HCT116 (cell line): Measurements from ENCODE around the gene CAPN9. TPM values are rescaled to one million over a fixed set of nuclear protein-coding genes. Genes with fewer than 3 reads are reported as not detected.

Experiments
- ATAC-seq: fragments of 200-7000 bp; cut with Tn5 transposase; 2 replicates; pipeline ENCODE4 v1.9.1; 2020; ENCODE audit warnings: mild to moderate bottlenecking, moderate library complexity
- BruUV-seq: library from RNA; stranded (reverse); fragments of 400-500 nt; replicated peaks from 2 replicates; lab custom pipeline; 2021; lab: Mats Ljungman, UMichigan
- CTCF ChIA-PET: fragments of 300-600 bp; sonication (Branson Sonifier 250); formaldehyde crosslinking; loops from one replicate; lab custom pipeline; 2021; ENCODE audit warnings: antibody characterized with exemption; lab: Charles Lee
- POLR2A ChIA-PET: fragments of 300-600, 350-600 bp; sonication (Branson Sonifier 250); formaldehyde crosslinking; loops from one replicate; lab custom pipeline; 2021; ENCODE audit warnings: antibody characterized with exemption; lab: Charles Lee
- RAD21 ChIA-PET, 2 experiments: fragments of 300-600 bp; sonication (Branson Sonifier 250); formaldehyde crosslinking; loops; one replicate each; lab custom pipeline; 2023; ENCODE audit warnings: low total read pairs in 2 of 2; ENCODE audit not compliant: uncharacterized antibody in 2 of 2, unreplicated experiment in 2 of 2, low non-redundant PET in 1 of 2; lab: Charles Lee
- DNase-seq: peaks from one replicate; pipeline ENCODE4 v3.0.0-alpha.2; 2010; ENCODE audit warnings: low read depth, low spot score
- H2AFZ ChIP-seq: fragments of 200-600 bp; shearing (Covaris generic), sonication (generic); 2 replicates; pipeline ENCODE4 v1.6.1; 2017; ENCODE audit warnings: low read depth, mixed run types, mixed read lengths, antibody characterized with exemption, low read length; ENCODE audit not compliant: poor library complexity, severe bottlenecking
- H3K27ac ChIP-seq: 2 replicates; pipeline ENCODE4 v1.5.1; 2012; ENCODE audit warnings: low read depth, low read length
- H3K27me3 ChIP-seq: fragments of 200-600 bp; sonication (generic); 2 replicates; pipeline ENCODE4 v1.6.1; 2016; ENCODE audit warnings: mixed run types, low read length, mixed read lengths; ENCODE audit not compliant: insufficient read depth
- H3K36me3 ChIP-seq, 2 experiments: fragments of 200-500 bp in 1 of 2; fragments of 200-600 bp in 1 of 2; sonication (Bioruptor generic) in 1 of 2; sonication (generic) in 1 of 2; 2 replicates each; pipeline versions ENCODE4 v1.5.1 to v1.6.1; 2014 to 2016; ENCODE audit warnings: low read length in 2 of 2, inconsistent platforms in 1 of 2, mixed read lengths in 1 of 2, mixed run types in 1 of 2; ENCODE audit not compliant: insufficient read depth in 2 of 2, control insufficient read depth in 1 of 2
- H3K4me1 ChIP-seq, 2 experiments: fragments of 200-600 bp in 1 of 2; sonication (generic) in 1 of 2; 2 replicates each; pipeline versions ENCODE4 v1.5.1 to v1.6.1; 2012 to 2017; ENCODE audit warnings: low read length in 2 of 2, inconsistent platforms in 1 of 2, mild to moderate bottlenecking in 1 of 2, mixed read lengths in 1 of 2, mixed run types in 1 of 2, moderate library complexity in 1 of 2; ENCODE audit not compliant: insufficient read depth in 2 of 2, control insufficient read depth in 1 of 2
- H3K4me2 ChIP-seq: fragments of 200-600 bp; sonication (generic); 2 replicates; pipeline ENCODE4 v1.6.1; 2017; ENCODE audit warnings: mixed run types, low read length, mixed read lengths
- H3K4me3 ChIP-seq, 2 experiments: fragments of 200-600 bp in 1 of 2; sonication (generic) in 1 of 2; replicated peaks in 1 of 2; 2 replicates each; pipeline ENCODE4 v1.5.1; 2011 to 2016; ENCODE audit warnings: low read length in 2 of 2, control low read depth in 1 of 2, low read depth in 1 of 2, mild to moderate bottlenecking in 1 of 2, mixed read lengths in 1 of 2, mixed run types in 1 of 2
- H3K79me2 ChIP-seq: fragments of 200-600 bp; sonication (generic); 2 replicates; pipeline ENCODE4 v1.6.1; 2017; ENCODE audit warnings: mild to moderate bottlenecking, mixed run types, low read length, moderate library complexity, mixed read lengths; ENCODE audit not compliant: insufficient read depth
- H3K9ac ChIP-seq: fragments of 200-600 bp; sonication (generic); 2 replicates; pipeline ENCODE4 v1.6.1; 2016; ENCODE audit warnings: low read length, mixed read lengths
- H3K9me2 ChIP-seq: fragments of 200-600 bp; sonication (generic), shearing (Covaris generic); 2 replicates; pipeline ENCODE4 v1.6.1; 2017; ENCODE audit warnings: mixed run types, mild to moderate bottlenecking, moderate library complexity; ENCODE audit not compliant: insufficient read depth
- H3K9me3 ChIP-seq, 2 experiments: fragments of 200-500 bp in 1 of 2; fragments of 200-600 bp in 1 of 2; sonication (Bioruptor generic) in 1 of 2; sonication (generic) in 1 of 2; 2 replicates each; pipeline ENCODE4 v1.6.1; 2014 to 2017; ENCODE audit warnings: low read length in 2 of 2, mixed read lengths in 2 of 2, inconsistent platforms in 1 of 2, low read depth in 1 of 2, mild to moderate bottlenecking in 1 of 2, mixed run types in 1 of 2, moderate library complexity in 1 of 2; ENCODE audit not compliant: control insufficient read depth in 1 of 2, insufficient read depth in 1 of 2
- H4K20me1 ChIP-seq: fragments of 200-600 bp; sonication (generic), shearing (Covaris generic); 2 replicates; pipeline ENCODE4 v1.6.1; 2017; ENCODE audit warnings: mixed run types, mild to moderate bottlenecking, moderate library complexity; ENCODE audit not compliant: insufficient read depth
- CBX3 ChIP-seq: IDR thresholded peaks from 2 replicates; pipeline ENCODE4 v1.6.1; 2012; ENCODE audit warnings: low read depth
- ELF1 ChIP-seq: IDR thresholded peaks from 2 replicates; pipeline ENCODE4 v1.6.1; 2012; ENCODE audit warnings: low read depth, borderline replicate concordance
- JUND ChIP-seq: IDR thresholded peaks from 2 replicates; pipeline ENCODE4 v1.6.1; 2012
- POLR2A ChIP-seq: IDR thresholded peaks from 2 replicates; pipeline ENCODE4 v1.7.0; 2011; ENCODE audit warnings: borderline replicate concordance; ENCODE audit not compliant: insufficient read depth, insufficient read length; ENCODE audit errors: extremely low read depth
- POLR2AphosphoS5 ChIP-seq: IDR thresholded peaks from 2 replicates; pipeline ENCODE4 v1.6.1; 2011; ENCODE audit warnings: mild to moderate bottlenecking, low read depth, low read length, moderate library complexity
- RAD21 ChIP-seq: IDR thresholded peaks from 2 replicates; pipeline ENCODE4 v1.6.1; 2012; ENCODE audit warnings: low read depth, mild to moderate bottlenecking
- SRF ChIP-seq: IDR thresholded peaks from 2 replicates; pipeline ENCODE4 v1.6.1; 2012; ENCODE audit warnings: low read depth
- TCF7L2 ChIP-seq: IDR thresholded peaks from 2 replicates; pipeline ENCODE4 v1.7.0; 2011; ENCODE audit warnings: borderline replicate concordance, inconsistent platforms; ENCODE audit not compliant: insufficient read depth, insufficient read length; ENCODE audit errors: extremely low read depth
- YY1 ChIP-seq: IDR thresholded peaks from 2 replicates; pipeline ENCODE4 v1.6.1; 2011; ENCODE audit warnings: low read length, low read depth, moderate library complexity, mild to moderate bottlenecking; ENCODE audit not compliant: insufficient replicate concordance; ENCODE audit errors: extremely low read depth
- ZNF274 ChIP-seq: fragments of 200-500 bp; sonication (Bioruptor generic); IDR thresholded peaks from 2 replicates; pipeline ENCODE4 v1.6.1; 2014; ENCODE audit warnings: mild to moderate bottlenecking, low read depth, low read length, inconsistent platforms
- intact Hi-C: fragments of 100-400 bp; cut with micrococcal nuclease; formaldehyde crosslinking; loops from 2 replicates; pipeline ENCODE4 v1.10.0; 2022
- total RNA-seq: library from RNA; stranded (reverse); gene quantifications from one replicate; pipeline ENCODE4 v1.2.1, GENCODE V29; 2021; ENCODE audit not compliant: unreplicated experiment
- TF ChIP-seq, protein P1 (sequence below), 3 experiments: fragments of 200-600 bp in 1 of 3; sonication (generic) in 1 of 3; IDR thresholded peaks in 2 of 3; conservative IDR thresholded peaks in 1 of 3; 2 replicates each; pipeline ENCODE4 v1.5.1; 2012 to 2017; ENCODE audit warnings: low read depth in 2 of 3, low read length in 2 of 3, antibody characterized with exemption in 1 of 3, borderline replicate concordance in 1 of 3, control low read depth in 1 of 3, mild to moderate bottlenecking in 1 of 3, mixed read lengths in 1 of 3, mixed run types in 1 of 3, moderate library complexity in 1 of 3; ENCODE audit not compliant: insufficient read depth in 1 of 3
- TF ChIP-seq, protein P2 (sequence below): IDR thresholded peaks from 2 replicates; pipeline ENCODE4 v1.6.1; 2012; ENCODE audit warnings: low read depth

The CAPN9 gene
- total RNA-seq, 1 experiment from 2014 or later, result not detected

DNA sequence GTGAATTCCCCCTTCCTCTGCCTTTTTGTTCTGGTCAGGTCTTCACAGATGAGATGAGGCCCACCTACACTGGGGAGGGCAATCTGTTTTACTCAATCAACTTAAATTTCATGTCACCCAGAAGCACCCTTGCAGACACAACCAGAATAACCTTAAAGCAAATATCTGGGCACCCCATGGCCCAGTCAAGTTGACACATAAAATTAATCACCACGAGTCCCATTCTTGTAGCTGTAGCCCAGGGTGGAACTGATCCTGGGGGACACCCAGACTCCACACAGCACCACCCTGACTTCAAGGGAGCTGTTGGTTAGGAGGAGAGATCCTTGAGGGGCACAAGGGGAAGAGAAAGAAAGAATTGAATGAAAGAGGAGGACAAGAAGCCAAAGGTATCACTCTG is 23.1 kb downstream of the CAPN9 start (continued):
- TF ChIP-seq RAD21, result no peak
- TF ChIP-seq, protein P1, sequence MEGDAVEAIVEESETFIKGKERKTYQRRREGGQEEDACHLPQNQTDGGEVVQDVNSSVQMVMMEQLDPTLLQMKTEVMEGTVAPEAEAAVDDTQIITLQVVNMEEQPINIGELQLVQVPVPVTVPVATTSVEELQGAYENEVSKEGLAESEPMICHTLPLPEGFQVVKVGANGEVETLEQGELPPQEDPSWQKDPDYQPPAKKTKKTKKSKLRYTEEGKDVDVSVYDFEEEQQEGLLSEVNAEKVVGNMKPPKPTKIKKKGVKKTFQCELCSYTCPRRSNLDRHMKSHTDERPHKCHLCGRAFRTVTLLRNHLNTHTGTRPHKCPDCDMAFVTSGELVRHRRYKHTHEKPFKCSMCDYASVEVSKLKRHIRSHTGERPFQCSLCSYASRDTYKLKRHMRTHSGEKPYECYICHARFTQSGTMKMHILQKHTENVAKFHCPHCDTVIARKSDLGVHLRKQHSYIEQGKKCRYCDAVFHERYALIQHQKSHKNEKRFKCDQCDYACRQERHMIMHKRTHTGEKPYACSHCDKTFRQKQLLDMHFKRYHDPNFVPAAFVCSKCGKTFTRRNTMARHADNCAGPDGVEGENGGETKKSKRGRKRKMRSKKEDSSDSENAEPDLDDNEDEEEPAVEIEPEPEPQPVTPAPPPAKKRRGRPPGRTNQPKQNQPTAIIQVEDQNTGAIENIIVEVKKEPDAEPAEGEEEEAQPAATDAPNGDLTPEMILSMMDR (IDR thresholded peaks at IDR 0.05 in 2 of 3, conservative IDR thresholded peaks at IDR 0.05 in 1 of 3; ENCODE audit: borderline replicate concordance in 1 of 3, insufficient read depth in 1 of 3, low read depth in 2 of 3, low read length in 2 of 3), result no peak

DNA sequence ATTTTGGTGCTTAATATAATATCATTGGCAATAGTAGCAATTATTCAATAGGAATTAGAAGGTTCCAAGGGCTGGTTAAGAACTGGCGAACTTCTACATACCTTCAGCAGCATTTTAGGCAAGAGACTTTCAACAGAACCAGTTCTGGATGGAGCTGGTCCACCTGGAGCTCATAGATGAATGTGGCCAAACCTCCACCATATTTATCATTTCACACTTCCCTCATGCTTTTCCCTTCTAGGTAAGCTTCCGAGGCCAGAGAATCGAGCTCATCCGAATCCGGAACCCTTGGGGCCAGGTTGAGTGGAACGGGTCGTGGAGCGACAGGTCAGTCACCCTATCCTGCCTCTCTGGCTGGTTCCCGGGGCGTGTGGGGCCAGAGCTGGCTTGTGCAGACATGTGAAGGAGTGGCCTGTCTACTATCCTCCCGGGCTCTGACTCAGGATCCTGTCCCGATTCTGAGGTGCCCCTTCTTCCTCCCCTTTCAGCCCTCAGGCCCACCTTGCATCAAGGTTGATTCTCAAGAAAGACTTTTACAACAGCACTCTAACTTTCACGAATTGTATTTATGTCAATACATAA is 24.7 kb downstream of the CAPN9 start:
- intact Hi-C loops, result no loop called here
- CTCF ChIA-PET, result no interaction called here
- RAD21 ChIA-PET, result no interaction called here

More for the DNA sequence above, 24.7 kb downstream of the CAPN9 start:
- Histone ChIP-seq H3K9ac (no peak overlapping the region), H3K27ac (no peak overlapping the region), H2AFZ (no peak overlapping the region), H4K20me1 (no peaks in the 10 kb centered on the region), H3K27me3 (no peaks in the 10 kb centered on the region), H3K9me2 (no peaks in the 10 kb centered on the region), H3K9me3 (no peaks in the 10 kb centered on the region), H3K4me2 (no peak overlapping the region), H3K4me3 (no peak overlapping the region), H3K36me3 (no peaks in the 10 kb centered on the region), H3K79me2 (no peaks in the 10 kb centered on the region), H3K4me1 (no peaks in the 10 kb centered on the region)
- POLR2A ChIA-PET, result no interaction called here
- BruUV-seq, result no TSS peak
- no peak for ATAC-seq
- TF ChIP-seq POLR2AphosphoS5, result no peak
- TF ChIP-seq, protein P1 (IDR thresholded peaks at IDR 0.05 in 2 of 3, conservative IDR thresholded peaks at IDR 0.05 in 1 of 3; ENCODE audit: borderline replicate concordance in 1 of 3, insufficient read depth in 1 of 3, low read depth in 2 of 3, low read length in 2 of 3), result no peak
- TF ChIP-seq RAD21, result no peak
- TF ChIP-seq, protein P2, sequence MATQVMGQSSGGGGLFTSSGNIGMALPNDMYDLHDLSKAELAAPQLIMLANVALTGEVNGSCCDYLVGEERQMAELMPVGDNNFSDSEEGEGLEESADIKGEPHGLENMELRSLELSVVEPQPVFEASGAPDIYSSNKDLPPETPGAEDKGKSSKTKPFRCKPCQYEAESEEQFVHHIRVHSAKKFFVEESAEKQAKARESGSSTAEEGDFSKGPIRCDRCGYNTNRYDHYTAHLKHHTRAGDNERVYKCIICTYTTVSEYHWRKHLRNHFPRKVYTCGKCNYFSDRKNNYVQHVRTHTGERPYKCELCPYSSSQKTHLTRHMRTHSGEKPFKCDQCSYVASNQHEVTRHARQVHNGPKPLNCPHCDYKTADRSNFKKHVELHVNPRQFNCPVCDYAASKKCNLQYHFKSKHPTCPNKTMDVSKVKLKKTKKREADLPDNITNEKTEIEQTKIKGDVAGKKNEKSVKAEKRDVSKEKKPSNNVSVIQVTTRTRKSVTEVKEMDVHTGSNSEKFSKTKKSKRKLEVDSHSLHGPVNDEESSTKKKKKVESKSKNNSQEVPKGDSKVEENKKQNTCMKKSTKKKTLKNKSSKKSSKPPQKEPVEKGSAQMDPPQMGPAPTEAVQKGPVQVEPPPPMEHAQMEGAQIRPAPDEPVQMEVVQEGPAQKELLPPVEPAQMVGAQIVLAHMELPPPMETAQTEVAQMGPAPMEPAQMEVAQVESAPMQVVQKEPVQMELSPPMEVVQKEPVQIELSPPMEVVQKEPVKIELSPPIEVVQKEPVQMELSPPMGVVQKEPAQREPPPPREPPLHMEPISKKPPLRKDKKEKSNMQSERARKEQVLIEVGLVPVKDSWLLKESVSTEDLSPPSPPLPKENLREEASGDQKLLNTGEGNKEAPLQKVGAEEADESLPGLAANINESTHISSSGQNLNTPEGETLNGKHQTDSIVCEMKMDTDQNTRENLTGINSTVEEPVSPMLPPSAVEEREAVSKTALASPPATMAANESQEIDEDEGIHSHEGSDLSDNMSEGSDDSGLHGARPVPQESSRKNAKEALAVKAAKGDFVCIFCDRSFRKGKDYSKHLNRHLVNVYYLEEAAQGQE, result no peak
- no peak for TF ChIP-seq JUND
- TF ChIP-seq TCF7L2, result no peak
- no peak for TF ChIP-seq CBX3
- no peak for TF ChIP-seq ELF1
- no peak for TF ChIP-seq SRF
- TF ChIP-seq ZNF274, result no peak
- TF ChIP-seq POLR2A, result no peak
- no peak for TF ChIP-seq YY1
- TF ChIP-seq, all 23 proteins: peak for 0
- DNase-seq, result no peak
